CD4-positive, alpha-beta T cell treated with Interleukin-17A for 4 hours (primary cell): Measurements from ENCODE around the gene EYA2.

Experiments used
- DNase-seq: peaks from one replicate; pipeline ENCODE4 v3.0.0-alpha.2; 2020; ENCODE audit warnings: mixed read lengths

The EYA2 gene

DNA sequence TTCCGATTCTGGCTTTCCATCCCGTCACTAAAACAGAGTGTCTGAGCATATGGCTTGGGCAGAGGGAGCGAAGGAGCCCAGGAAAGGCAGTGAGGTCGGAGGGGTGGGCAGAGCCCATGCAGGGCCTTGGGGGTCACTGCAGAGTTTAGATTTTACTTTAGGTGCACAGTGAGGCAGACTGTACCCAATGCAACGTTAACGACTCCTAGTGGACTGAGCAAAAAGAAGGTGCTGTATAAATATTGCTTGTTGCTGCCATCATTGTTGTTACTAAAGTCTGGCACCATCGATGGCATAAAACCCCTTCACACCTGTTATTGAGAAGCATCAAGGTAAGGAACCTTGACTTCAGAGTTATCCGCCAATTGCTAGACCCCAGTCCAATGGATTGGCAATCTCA lies 119.0 kb downstream of the EYA2 start:
- no peak for DNase-seq

DNA sequence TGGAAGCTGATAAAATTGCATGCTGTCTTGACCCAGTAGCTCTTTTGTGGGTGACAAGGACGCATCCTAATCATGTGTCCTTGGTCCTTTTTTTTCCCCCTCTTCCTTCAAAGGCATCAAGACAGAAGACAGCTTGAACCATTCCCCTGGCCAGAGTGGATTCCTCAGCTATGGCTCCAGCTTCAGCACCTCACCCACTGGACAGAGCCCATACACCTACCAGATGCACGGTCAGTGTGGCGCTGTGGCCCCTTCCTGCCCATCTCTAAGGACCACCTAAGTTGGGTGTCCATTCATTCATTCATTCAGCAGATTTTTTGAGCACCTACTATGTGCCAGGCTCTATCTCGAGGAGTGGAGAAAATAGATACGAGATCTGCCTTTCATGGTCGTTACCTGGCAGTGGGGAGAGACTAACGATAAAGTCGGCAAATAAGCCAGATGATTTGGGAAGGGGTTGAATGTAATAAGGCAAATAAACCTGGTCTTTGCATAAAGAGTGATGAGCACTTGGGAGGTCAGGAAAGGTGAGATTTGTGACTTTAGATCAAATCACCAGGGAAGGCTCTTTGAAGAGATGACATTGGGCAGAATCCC lies 121.5 kb downstream of the EYA2 start:
- no peak for DNase-seq

DNA sequence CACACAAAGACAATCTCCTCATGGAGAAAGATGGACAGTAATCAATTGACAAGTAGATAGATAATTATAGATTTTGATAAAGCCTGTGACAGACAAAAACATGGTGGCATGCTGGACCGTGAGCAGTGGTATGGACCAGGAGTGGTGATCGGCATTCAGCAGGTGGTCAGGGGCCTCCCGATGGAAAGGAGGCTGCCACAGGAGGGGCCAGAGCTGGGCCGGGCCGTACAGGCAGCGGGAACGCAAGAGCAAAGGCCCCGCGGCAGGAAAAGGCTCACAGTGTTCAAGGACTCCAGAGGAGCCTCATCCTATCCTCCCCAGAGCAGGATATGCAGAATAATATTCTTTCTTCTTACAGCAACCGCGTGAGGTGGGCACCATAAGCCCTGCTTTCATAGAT lies 123.7 kb downstream of the EYA2 start:
- DNase-seq, result no peak

DNA sequence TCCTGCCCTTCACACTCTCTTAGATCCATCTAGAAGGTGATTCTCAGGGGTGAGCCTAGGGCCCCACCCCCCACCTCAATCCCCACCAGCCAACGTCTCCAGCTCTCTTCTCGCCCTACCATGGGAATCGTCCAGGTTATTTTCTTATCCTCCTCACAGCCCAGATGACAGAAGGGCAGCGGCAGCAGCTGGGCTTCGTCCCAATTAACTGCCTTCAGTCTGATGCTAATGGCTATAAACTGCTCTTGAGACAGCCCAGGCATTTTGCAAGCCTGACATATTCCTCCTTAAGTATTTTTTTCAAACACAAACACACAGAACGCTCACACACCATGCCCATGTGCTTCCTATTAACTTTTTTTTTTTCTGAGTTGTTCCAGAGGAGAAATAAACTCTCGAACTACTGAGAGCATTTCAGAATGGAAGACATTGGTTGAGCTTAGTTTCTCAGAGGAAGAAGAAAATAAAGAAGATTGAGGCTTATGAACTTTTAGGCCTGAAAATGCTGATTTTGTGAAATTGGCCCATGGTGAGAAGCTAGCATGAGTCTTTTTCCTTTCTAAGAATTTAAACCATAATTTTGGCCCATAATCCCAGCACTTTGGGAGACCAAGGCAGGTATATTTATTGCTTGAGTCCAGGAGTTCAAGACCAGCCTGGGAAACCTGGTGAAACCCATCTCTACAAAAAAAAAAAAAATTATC lies 124.6 kb downstream of the EYA2 start:
- DNase-seq, result no peak

DNA sequence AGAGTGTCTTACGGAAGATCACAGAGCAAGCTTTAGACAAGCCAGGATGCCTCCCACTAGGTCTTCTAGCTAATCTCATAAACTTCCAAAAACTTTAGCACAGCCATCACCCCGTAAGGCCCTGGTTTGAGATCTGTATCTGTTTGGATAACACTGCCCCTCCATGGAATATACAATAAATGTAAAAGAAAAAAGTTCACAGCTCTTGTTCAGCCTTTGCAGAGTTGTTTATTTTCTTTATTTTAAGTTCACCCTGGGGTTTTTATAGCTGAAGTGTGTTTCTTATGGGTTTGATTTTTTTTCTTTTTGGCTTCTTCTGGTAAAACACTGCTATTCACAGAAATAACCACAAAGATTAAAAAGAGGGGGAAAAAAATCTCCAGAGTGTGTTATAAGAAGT lies 125.6 kb downstream of the EYA2 start:
- DNase-seq, result no peak

DNA sequence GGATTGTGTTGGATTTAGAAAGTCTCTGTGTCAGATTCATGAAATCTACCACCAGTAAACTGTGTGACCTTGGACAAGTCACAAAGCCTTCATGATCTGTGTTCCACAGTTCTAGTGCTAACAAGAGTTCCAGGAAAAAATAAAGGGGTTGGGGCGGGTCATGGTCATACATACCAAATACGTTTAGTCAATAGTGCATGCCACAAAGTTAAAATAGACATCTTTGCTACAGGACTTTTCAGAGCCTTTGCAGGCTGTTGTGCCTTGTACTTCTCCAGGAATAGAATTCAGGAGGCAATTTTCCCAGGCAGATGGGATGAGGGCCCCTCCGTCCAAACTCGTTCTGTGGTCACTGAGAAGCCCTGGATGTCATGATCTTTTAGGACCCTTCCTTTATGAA lies 127.2 kb downstream of the EYA2 start:
- no peak for DNase-seq

DNA sequence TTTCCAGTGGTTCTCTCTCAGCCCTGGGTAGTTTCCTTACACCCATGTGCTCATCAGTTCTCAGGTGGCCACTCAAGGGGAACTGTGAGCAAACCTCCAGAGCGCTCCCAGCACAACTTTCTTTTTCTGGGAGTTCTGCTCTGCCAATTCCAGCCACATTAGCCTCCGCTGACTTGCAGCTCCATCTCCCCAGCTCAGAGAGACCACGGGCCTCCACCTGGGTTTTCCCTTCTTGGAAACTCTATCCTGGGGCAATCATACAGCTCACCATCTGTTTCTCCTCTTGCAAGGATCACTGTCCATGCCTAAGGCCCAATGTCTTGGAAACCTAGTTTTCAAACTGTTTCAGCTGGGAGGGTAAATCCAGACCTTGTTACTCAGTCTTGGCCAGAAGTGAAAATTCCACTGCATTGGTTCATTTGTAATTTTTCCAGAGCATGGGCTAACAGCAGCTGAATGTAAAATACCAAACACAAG lies 129.9 kb downstream of the EYA2 start:
- no peak for DNase-seq

DNA sequence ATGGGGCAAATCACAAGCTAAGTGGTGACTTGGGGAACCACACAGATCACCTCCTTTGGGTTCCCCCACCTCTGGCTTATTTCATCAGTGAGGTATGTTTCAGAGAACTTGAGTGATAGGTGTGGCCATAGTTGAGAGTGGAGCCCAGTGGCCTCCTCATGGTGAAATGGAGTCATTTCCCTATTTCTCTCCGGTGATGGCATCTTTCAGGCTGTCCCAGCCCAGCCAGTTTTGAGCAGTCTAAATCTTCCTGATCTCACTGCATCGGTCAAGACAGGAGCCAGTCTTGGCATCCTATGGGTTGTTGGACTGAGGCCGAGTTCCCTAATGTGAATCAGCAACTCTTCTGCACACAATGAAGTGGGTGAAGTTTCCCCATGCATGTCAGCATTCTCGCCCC lies 132.4 kb downstream of the EYA2 start:
- DNase-seq, result no peak

DNA sequence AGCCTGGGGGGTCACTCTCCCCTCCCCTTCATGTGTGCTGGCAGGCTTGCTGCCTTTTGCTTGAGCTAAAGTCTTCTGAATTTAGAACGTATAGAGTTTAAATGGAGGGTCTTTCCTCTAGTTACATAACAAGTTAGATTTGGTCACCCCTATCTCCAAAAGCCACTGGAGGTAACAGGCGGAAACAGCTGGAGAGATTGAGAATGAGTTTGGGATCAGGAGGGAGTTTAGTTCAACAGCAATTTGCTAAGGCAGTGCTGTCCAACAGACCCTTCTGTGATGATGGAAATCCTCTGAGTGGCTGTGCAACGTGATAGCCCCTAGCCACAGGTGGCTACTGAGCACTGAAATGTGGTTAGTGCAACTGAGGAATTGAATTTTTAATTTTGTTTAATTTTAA lies 132.8 kb downstream of the EYA2 start:
- no peak for DNase-seq

DNA sequence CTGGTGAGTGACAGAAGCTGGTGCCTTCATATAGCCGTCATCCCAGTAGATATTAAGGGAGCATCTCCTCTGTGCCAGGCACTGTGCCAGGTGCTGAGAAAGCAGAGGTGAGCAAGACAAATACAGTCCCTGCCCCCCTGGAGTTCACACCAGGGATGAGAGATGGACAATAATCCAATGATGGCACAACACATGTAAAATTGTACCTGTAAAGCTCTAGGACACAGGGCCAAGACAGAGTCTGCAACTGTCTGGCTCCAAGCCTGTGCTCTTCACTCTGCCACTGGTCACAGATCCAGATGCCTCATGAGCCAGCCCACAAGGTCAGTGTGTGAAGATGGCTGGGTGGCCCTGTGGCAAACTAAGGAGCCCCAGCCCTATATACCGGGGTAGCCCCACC lies 133.8 kb downstream of the EYA2 start:
- no peak for DNase-seq

DNA sequence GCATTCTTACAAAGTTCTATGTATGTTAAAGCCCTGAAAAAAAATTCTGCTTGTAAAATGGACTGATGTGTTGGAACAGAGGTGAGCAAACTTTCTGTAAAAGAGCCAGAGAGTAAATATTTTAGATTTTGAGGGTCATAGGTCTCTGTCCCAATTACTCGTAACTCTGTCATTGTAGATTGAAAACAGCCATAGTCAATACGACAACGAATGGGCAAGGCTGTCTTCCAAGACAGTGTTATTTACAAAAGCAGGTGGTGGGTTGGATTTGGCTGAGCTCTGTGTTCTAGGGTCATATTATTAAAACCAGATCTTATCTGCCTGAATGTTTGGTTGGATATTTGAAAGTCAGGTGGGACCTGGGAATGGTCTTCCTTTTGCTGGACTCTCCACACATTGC lies 135.2 kb downstream of the EYA2 start:
- DNase-seq, result no peak

DNA sequence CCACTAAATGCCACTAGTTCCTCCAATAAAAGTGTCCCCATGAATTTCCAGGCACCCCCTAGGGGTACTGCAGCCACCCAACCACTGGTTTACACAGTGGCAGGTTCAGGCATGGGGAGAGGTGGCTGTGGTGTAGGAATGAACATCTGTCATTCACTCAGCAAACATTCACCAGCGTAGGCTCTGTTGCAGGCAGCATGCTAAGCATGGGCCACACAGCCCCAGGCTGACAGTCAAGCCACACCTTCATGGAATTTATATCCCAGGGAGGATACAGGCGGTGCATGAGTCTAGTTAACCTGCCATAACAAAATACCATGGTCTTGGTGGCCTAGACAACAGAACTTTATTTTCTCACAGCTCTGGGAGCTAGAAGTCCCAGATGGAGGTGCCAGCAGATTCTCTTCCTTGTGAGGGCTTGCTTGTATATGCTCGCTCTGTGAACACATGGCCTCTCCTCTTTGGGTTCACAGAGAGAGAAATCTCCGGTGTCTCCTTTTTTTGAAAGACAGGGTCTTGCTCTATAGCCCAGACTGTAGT lies 135.7 kb downstream of the EYA2 start:
- DNase-seq, result no peak

DNA sequence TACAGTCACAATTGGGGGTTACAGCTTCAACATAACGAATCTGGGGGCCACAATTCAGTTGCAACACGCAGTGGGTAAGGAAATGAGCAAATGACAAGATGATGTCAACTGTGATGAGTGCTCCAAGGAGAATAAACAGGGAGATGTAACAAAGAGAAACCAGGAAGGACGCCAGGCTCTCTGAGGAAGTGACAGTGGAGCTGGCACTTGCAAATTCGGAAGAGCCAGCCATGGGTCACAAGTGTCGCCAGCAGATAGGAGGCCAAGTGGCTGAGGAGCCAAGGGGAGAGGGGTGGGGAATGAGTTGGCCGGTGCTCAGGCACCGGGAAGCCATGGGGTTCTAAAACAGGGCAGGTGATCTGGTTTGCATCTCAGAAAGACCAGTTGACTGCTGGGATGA lies 136.4 kb downstream of the EYA2 start:
- DNase-seq, result no peak

DNA sequence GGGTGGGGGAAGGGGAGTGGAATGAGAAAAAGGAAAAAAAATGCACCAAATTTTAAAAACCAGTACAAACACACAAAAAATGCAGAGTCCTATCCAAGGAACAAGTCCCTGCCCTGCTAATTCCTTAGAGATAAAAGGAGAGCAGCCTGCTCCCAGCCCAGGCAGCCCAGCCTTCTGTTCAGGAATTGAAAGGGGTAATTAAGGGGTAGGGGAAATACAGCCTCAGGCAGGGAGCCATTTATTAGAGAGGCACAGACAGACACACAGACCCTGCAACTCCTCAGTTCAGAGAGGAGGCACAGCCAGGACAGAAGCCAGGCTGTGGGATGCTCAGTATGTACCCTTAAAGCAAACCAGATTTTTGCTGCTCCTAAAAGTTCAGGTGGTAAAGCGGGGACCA lies 137.2 kb downstream of the EYA2 start:
- DNase-seq, result no peak

DNA sequence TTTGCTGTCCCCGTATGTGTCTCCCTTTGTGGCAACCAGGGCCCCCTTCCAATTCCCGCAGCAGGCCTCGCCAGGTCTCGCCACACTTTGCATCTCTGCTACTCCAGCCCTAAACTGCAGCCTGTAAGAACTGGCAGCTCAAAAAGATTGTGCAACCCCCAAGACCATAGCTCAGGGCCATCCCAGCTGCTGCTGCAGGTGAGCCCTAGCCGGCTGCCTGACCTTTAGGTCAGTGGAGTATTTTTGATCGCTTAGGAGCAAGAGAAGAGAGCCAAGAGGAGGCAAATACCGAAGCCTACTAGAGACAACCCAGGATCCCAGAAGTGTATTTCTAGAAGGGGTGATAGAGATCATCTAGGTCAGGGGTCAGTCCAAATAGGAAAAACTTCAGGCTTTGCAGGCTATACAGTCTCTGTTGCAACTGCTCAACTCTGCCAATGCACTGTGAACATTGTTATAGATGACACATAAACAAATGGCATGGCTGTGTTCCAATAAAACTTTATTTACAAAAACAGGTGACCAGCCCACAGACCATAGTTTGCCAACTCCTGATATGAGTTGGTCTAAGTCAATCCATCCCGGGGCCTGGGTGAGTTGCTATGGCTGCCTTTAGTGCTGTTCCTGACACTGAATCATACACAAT lies 138.4 kb downstream of the EYA2 start:
- no peak for DNase-seq

DNA sequence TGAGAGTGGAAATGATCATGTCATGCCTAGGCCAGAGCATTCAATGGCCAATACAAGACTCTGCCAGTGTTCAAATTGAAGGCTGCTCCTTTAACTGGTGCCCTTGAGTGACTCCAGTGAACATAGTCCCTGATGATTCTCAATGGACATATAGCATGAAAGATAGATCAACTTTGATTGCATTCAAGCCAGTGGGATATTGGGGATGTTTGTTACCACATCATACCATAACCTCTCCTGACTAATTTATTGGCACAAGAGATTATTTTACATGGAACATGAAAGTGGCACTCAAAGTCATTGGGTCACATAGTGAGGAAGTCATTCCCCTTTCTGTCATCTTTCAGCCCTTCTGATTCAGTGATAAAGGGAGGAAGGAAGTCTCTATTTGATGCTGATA lies 139.0 kb downstream of the EYA2 start:
- DNase-seq, result no peak

DNA sequence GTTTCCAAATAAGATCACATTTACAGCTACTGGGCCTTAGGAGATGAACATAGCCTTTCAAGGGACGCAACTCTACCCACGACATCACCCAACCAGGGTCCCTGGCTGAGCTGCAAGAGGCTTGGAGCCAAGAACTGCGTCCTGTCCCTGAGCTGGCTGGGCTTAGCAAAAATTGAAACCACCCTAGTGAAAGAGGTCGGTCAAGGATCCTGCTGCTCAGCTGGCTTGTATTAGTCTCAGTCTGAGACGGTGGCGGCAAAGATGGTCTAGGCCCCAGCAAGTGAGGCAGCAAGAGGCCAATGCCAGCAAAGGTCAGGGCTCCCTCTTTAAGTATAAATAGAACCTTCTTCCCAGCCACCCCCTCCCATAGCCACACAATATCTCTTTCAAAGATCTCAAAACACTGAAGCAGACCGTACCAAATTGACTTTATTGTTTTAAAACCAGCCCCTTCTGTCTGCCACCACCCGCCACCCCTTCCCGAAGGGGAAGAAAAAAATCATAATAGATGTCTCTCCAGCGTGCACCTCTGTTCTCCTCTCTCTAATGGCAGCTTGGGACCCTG lies 140.5 kb downstream of the EYA2 start:
- DNase-seq, result no peak

DNA sequence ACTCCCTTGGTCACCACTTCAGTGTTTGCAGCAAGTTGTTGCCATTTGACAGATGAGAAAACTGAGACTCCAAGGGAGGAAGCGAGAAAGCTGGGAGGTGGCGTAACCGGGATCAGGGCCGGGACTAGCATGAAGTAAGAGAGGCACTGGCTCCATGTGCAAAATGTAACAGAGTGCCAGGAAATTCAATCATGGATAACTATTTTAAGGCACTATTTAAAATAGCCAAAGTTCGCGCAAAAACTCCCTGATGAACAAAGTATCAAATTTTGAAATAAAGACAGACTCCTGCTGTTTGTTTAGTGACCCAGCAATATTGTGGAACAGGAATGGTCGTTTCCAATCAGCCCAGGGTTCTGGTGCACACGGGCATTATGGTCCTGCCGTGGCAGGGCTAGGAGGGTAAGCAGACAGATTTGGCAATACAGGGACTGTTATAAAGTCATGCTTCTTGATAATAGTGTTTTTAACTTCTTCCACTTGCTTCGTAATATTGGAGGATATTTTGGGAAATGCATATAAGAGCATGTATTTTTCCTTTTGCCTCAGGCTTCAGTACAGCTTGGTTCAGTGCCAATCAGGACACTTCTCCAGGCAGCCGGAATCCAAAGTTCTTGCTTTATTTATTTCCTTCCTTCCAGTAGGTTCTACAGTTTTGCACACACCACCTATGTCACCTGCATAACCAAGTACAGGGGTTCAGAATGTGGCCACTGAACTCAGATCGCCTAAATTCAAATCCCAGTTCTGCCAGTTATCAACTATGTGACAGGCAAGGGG lies 141.6 kb downstream of the EYA2 start:
- DNase-seq, result no peak

DNA sequence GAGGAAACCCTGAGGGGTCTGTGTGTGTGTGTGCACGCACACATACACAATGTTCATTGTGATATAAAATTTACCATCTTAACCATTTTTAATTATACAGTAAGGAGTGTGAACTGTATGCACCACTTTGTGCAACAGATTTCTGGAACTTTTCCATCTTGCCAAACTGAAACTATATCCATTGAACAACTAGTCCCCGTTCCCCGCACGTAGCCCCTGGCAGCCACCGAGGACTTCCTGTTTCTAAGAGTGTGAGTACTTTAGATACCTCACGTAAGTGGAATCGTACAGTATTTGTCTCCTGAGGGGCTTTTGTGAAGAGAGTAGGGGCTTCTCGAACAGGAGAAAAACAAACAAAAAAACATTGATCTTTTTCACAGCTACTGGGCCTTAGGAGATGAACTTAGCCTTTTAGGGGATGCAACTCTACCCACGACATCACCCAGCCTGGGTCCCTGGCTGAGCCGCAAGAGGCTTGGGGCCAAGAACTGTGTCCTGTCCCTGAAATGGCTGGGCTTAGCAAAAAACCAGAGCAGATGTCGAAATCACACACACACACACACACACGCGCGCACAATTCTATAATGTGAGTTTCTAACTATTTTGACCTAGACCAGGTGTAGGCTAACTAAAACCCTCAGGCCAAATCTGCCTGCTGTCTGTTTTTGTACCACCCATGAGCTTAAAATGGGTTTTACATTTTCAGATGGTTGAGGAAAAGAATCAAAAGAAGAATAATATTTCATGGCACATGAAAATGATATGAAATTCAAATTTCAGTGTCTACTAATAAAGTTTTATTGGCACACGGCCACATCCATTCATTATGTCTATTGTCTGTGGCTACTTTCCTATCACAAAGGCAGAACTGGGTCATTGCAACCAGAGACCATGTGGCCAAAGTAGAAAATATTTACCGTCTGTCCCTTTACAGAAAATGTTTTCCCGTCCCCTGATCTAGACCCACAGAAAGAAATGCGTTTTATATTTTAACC lies 144.2 kb downstream of the EYA2 start:
- DNase-seq, result no peak

DNA sequence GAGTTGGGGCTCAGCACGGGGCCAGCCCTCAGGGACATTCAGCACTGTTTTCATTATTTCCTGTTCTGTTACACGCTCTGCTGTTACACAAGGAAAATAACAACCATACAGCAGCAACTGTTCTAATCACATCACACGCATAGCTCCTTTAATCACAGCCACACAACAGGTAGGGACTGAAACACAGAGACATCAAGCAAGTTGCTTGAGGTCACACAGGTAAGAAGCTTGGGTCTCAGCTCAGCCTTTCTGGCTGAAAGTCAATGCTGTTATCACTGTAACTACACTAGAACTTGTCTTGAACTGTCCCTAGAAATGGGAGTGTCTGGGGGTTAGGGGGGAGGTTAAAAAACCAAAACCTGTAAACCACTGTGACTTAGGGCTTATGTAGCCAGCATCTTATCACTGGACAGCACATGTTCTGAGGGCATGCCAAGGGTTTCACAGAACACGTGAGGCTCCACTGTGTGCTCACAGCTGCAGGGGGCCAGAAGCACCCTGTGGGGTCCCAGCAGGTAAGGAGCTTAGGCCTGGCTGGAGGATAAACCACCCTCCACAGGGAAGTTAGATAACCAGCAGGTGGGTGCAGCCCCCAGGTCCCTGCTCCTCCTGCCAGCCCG lies 146.0 kb downstream of the EYA2 start:
- no peak for DNase-seq

DNA sequence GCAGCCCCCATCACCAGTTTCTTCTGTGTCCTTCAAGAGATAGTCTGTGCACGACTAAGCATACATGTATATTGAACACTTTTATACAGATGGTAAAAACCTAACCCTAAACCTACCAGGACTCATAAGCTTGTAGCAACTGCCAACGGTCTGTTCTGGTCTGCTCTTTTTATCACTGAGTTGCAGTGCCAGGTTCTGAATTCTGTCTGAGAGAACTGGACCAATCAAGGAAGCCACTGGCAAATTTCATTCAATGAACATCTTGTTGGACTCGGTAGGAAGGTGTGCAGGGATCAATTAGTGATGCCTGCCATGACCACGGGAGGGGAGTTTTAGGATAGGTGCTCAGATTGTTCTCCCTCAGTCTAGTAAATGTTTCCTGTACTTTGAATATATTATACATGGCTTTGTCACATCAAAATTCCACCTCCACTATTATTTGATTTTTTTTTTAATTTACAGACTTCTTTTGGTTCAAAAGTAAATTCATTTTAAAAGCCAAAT lies 146.8 kb downstream of the EYA2 start:
- DNase-seq, result no peak
